Gastroesophageal sphincter (tissue), 3 donors: ENCODE data around the gene RIN2.

Experiments used
- POLR2A ChIP-seq, 2 donors: fragments of 450-650 bp; IDR thresholded peaks; one replicate each; pipeline ENCODE4 v1.6.1; 2017; ENCODE audit warnings: antibody characterized with exemption in 2 of 2, mild to moderate bottlenecking in 2 of 2, moderate library complexity in 1 of 2
- TF ChIP-seq, protein P1 (sequence below), 4 experiments: fragments of 200-600 bp in 2 of 4; fragments of 450-650 bp in 2 of 4; sonication (generic) in 1 of 4; IDR thresholded peaks; one replicate each; pipeline ENCODE4 v1.5.1; 2017 to 2019; ENCODE audit warnings: antibody characterized with exemption in 4 of 4, mild to moderate bottlenecking in 2 of 4, moderate library complexity in 2 of 4

DNA sequence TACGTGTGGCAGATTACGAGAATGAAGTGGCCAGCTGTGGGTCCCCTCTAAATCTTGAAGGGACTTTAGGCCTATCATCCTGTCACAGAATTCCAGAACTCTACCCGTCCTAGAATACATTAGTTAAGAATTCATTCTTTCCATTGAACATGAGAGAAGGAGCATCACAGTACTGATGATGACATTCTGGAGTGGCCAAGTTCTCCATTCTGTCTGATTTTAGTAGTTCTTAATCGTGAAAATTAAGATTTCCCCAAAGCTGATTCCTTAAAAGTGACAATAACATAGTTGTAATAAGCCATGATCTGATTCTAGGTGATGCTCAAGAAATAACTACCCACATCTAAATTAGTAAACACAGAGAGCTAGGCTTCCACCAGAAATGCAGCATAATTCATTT, 35.0 kb upstream of the RIN2 start:
- TF ChIP-seq, protein P1, sequence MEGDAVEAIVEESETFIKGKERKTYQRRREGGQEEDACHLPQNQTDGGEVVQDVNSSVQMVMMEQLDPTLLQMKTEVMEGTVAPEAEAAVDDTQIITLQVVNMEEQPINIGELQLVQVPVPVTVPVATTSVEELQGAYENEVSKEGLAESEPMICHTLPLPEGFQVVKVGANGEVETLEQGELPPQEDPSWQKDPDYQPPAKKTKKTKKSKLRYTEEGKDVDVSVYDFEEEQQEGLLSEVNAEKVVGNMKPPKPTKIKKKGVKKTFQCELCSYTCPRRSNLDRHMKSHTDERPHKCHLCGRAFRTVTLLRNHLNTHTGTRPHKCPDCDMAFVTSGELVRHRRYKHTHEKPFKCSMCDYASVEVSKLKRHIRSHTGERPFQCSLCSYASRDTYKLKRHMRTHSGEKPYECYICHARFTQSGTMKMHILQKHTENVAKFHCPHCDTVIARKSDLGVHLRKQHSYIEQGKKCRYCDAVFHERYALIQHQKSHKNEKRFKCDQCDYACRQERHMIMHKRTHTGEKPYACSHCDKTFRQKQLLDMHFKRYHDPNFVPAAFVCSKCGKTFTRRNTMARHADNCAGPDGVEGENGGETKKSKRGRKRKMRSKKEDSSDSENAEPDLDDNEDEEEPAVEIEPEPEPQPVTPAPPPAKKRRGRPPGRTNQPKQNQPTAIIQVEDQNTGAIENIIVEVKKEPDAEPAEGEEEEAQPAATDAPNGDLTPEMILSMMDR (IDR thresholded peaks at IDR 0.05) = no peak
- TF ChIP-seq POLR2A (IDR thresholded peaks at IDR 0.05) = no peak
